DND-41 (cell line): ENCODE results near the gene IMP4.

ENCODE experiments used
- CTCF ChIP-seq: IDR thresholded peaks from 2 replicates; pipeline ENCODE4 v1.5.1; 2012; ENCODE audit warnings: borderline replicate concordance, low read length, moderate library complexity, mild to moderate bottlenecking; ENCODE audit not compliant: poor library complexity, severe bottlenecking; ENCODE audit errors: extremely low read depth
- EZH2 ChIP-seq: IDR thresholded peaks from 3 replicates; pipeline ENCODE4 v1.6.1; 2012; ENCODE audit warnings: borderline replicate concordance, low read depth, mild to moderate bottlenecking, moderate library complexity, low read length, inconsistent platforms; ENCODE audit not compliant: severe bottlenecking

- TF ChIP-seq CTCF (no peak), EZH2 (no peak)
Observed at GRCh38 chr2:130336877-130337734, 5.6 kb upstream of the IMP4 start.
